Fibroblast of peridontal ligament (primary cell): Measurements from ENCODE around the gene BSPH1.
"Not testable (repeated sequence)": the region's sequence is repeated elsewhere in the genome, so short reads cannot be mapped to it uniquely, and the experiment has no call there.

Experiments
- DNase-seq: peaks from one replicate; pipeline ENCODE4 v3.0.0-alpha.2; 2010; ENCODE audit errors: extremely low read depth

Gene BSPH1, protein sequence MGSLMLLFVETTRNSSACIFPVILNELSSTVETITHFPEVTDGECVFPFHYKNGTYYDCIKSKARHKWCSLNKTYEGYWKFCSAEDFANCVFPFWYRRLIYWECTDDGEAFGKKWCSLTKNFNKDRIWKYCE

DNA sequence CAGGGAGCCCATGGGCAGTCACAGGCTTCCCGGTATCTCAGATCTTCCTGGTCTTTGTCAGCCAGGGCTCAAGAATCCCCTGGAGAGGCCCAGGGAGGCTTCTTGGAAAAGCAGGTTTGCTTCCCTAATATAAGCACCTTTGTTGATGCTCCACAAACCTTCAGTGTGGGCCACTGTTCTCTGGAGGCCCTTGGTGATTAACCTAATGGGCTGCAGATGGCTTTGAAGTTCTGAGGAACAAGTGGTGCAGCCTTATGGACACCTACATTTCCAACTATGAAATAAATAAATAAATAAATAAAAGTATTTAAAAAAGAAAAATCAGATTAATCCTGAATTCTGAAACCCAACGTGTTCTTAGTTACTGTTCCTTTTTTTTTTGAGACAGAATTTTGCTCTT lies at the start of gene BSPH1:
Gene BSPH1, minus strand, starts transcription at position 101 of the 400 bp plus-strand sequence. Its CDS starts 89 bp downstream, at position 12.
- DNase-seq = no peak

DNA sequence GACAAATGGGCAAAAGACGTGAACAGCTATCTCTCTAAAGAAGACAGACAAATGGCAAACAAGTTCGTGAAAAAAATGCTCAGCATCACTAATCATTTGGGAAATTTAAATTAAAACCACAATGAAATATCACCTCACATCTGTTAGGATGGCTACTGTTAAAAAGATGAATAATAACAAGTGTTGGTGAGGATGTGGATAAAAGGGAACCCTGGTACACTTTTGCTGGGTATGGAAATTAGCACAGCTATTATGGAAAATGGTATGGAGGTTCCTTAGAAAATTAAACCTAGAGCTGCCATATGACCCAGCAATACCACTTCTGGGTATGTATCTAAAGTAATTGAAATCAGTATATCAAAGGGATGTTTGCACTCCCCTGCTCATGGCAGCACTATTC lies 44.8 kb upstream of the BSPH1 start:
- no peak for DNase-seq

DNA sequence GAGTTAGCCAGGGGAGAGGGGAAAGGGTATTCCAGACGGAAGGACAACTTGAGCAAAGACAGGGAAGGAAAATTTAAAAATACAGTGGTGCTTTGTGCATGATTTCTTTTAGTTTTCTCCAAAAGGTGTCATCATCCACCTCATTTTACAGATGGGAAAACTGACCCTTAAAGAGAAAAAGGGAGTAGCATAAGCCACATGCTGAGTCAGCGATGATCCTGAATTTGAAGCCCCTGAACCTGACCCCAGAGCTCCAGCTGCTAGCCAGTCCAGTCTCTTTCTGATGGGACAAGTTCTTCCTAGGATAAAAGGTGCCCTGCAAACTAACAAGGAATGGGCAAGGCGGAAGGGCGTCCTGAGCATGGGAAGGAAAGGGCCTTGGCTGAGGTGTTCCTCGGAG lies 41.6 kb upstream of the BSPH1 start:
- DNase-seq = no peak

DNA sequence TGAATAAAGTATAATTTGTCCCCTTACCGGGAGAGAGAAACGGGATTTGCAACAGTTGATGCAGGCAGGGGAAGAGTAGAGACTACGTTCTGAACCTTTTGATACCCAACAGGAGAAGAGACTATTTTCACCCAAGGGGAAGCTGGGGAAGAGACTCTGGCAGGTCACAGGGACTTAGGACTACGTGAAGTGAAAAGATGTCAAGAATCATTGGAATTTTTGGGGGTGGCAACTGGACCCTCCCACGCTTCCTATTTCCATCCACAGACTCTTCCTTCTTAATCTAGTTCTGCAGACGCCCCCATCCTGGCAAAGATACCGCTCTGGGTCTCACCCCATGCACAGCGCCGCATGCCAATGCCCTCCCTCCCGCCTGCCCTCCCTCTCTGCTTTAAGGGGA lies 38.1 kb upstream of the BSPH1 start:
- DNase-seq = no peak

DNA sequence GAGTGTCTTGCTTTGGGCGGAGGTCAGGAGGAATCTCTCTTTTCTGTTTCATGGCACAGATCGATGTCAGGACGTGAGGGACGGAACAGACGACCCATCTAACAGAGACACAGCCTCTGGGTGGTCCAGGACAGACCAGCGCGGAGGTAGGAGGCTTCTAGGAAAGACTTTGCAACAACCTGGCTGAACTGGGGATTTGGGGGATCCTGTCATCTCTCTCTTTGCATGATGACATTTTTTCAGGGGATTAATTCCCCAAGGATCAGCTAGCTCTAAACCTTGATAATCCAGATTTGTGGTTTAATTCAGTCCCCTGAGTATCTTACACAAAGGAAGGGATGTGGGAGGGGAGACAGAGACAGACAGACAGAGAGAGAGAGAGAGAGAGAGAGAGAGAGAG lies 37.5 kb upstream of the BSPH1 start:
- DNase-seq = no peak

DNA sequence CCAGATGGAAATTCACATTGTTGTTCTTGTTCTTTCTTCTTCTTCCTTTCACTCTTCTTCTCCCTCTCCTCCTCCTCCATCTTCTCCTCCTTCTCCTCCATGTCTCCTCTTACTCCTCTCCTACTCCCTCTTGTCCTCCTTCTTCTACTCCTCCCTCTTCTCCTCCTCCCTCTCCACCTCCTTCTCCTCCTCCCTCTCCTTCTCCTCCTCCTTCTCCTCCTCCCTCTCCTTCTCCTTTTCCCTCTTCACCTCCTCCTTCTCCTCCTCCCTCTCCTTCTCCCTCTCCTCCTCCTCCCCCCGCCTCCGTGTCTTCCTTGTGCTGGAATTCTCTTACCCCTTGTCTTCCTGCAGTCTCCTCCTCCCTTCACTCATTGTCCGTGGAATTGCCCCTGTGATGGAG lies 33.5 kb upstream of the BSPH1 start:
- DNase-seq = no peak

DNA sequence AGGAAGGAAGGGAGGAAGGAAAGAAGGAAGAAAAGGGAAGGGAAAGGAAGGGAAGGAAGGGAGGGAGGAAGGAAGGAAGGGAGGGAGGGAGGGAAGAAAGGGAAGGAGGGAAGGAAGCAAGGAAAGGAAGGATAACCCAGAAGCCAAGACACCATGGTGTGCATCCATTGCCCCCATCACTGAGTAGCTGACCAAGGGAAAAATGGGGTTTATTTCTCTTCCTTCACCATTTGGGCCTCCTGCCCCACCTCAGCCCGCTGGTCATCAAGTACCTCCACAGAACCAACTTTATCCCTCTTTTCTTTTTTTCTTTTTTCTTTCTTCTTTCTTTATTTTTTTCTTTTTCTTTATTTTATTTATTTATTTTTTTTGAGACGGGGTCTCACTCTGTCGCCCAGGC lies 31.5 kb upstream of the BSPH1 start:
- no peak for DNase-seq

DNA sequence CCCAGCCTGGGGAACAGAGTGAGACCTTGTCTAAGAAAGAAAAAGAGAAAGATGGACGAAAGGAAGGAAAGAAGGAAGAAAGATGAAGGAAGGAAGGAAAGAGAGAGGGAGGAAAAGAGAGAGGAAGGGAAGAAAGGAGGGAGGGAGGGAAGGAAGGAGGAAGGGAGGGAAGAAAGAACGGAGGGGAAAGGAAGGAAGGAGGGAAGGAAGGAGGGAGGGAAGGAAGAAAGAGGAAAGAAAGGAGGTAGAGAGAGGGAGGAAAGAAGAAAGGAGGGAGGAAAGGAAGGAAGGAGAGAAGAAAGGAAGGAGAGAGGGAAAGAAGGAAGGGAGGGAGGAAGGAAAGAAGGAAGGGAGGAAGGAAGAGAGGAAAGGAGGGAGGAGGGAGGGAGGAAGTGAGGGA lies 31.0 kb upstream of the BSPH1 start:
- no peak for DNase-seq

DNA sequence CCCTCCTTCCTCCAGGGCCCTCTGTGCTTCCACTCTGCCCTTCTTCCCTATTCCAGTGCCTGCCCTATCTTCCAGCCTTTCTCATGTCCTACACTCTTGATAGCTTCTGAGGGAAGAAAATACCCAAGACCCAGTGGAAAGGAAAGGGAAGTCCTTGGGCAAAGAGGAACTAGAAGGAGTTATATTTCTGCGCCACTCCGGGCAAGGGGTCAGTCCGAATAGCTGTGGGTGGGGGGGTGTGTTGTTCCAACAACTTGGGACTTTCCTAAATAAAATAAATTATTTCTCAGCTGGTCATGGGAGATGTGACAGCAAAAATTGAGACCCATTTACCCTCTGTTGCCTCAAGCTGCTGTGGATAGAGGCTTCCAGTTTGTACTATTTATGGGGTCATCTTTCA lies 28.7 kb upstream of the BSPH1 start:
- DNase-seq = no peak

DNA sequence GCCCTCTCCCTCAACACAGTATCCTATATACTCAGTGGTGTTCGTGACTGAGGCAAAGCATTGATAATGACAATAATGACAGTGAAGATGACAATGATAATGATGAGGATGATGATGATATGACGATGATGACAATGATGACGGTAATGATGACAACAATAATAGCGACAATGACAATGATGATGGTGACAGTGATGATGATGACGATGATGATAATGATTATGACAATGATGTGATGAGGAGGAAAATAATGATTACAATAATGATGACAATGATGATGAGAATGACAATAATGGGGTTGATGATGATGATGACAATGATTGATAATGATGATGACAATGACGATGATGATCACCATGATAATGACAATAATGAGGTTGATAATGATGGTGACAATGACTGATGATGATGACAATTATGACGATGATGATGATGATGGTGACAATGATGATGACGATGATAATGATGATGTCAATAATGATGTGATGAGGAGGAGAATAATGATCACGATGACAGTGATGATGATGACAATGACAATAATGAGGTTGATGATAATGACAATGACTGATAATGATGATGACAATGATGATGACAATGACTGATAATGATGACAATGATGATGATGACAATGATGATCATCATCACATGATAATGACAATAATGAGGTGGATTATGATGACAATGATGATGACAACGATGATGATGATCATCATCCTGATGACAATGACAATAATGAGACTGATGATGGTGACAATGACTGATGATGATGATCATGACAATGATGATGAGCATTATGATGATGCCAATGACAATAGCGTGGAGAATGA lies 19.2 kb upstream of the BSPH1 start:
- DNase-seq = no peak

DNA sequence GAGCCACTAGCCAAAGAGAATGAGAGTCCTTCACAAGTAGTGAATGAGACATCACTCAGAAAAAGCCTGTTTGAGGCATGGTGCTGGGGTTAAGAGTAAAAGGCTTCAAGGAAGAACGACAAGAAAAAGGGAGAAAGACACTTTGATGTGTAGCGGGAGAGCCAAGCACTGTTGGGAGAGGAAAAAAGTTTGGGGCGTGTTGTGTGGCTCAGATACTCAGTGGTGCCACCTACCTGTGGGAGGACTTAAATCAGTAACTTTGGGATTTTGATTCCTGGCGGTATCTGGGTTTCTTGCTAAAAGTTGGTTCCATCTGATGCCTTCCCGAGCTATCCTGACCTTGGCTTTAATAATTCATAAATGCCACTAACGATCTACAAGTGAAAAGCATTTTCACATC lies 14.8 kb upstream of the BSPH1 start:
- DNase-seq = no peak

DNA sequence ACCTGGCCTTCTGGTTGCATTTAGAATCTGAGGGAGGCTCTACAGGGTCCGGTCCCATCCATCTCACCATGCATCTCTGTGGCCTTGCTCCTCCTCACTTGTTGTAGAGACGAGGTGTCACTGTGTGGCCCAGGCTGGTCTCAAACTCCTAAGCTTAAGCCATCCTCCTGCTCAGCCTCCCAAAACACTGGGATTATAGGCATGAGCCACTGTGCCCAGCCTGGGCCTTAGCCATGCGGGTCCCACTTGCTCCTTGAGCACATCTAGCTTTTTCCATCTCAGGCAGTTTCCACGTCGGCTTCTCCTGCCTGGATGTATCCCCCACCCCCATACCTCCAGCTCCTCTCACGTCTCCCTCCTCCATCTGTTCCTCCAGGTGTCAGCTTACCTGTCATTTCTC lies 12.3 kb upstream of the BSPH1 start:
- DNase-seq = no peak

DNA sequence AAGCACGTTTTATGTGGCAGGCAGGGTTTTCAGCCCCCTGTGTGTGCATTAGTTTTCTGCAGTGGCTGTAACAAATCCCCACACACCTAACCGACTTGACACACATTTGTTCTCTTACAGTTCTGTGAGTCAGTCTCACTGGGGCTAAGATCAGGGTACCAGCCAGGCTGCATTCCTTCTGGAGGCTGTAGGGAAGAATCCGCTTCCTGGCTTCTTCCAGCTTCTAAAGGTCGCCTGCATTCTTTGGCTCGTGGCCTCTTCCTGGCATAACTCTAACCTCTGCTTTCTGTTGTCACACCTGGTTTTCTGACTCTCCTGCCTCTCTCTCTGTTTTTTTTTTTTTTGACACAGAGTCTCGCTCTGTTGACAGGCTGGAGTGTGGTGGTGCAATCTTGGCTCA lies 8.9 kb upstream of the BSPH1 start:
- DNase-seq = no peak

DNA sequence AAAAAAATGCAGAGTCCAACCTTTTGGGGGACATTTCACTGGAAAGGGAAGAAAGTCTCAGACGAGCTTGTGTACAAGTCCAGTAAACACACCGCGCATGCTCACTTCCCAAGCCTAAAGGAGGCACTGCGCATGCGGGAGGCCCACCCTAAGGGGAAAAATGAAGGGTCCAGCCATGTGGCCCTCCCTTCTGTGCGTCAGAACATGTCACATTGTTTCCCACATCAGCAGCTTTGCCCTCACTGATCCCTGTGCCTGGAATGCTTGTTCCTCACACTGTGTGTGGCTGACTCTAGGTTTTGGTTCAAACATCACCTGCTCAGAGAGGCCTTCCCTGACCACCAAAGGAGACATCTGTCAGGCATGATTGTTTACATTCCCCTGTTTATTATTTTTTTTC lies 6.8 kb upstream of the BSPH1 start:
- DNase-seq = no peak

DNA sequence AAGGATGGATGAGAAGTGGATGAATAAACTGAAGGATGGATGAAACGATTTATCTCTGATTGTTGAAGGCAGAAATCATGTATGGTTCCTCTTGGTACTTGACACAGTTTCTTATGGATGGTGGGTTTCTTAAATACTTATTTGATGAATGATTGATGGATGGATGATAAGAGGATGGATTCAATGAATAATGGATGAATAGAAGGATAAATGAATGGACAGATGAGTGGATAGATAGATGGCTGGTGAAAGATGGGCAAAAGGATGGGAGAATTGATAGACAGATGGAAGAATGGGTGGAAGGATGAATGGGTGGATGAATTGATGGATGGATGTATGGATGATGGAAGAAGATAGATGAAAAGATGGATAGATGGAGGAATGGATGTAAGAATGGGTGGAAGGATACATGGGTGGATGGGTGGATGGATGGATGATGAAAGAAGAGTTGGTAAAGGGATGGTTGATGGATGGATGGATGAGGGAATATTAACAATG lies 4.3 kb upstream of the BSPH1 start:
- DNase-seq = no peak

DNA sequence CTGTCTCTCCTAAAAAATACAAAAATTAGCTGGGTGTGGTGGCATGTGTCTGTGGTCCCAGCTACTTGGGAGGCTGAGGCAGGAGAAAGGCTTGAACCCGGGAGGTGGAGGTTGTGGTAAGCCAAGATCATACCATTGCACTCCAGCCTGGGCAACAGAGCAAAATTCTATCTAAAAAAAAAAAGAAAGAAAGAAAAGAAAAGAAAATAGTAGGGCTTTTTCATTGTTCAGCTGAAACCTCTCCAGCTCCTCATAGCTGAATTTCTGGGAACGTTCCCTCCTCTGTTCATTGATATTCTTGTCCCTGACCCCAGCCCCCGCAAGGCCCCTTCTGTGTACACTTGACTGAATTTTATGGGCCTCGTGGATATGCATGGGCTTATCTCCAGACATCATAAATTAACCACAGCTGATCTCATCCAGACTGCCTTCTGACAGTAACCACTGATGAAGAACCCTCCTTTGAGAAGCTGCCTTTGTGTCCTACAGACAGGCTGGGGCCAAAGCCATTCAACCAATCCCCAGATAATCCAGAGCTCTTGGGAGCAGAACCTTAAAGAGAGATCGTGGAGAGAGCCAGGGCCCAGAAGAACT lies 2.3 kb upstream of the BSPH1 start, which contains the start of gene ELSPBP1:
Gene ELSPBP1, plus strand, starts transcription at position 424 of the 594 bp plus-strand sequence. CDS start 14,036 bp downstream, outside the sequence.
- no peak for DNase-seq

DNA sequence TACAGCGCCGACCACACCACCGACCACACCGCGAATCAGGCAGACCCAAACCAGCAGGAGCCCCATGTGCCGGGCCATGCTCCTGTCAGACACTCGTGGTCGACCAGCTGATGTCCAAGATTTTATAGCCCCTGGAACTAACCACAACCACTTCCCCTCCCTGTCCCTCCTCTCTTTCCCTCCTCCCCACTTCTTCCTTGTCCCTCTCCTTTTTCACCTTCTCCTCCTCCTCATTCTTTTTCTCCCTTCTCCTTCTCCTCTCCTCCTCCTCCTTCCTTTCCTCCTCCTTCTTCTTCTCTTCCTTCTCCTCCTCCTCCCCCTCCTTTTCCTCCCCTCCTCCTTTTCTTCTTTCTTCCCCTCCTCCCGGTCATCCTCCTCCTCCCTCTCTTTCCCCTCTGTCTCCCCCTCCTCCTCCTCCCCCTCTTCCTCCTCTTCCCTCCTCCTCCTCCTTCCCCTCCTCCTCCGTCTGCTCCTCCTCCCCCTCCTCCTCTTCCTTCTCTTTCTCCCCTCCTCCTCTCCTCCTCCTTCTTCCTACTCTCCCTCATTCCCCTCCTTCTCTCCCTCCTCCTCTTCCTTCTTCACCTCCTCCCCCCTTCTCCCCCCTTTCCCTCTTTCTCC lies 670 bp downstream of the BSPH1 start:
- no peak for DNase-seq

DNA sequence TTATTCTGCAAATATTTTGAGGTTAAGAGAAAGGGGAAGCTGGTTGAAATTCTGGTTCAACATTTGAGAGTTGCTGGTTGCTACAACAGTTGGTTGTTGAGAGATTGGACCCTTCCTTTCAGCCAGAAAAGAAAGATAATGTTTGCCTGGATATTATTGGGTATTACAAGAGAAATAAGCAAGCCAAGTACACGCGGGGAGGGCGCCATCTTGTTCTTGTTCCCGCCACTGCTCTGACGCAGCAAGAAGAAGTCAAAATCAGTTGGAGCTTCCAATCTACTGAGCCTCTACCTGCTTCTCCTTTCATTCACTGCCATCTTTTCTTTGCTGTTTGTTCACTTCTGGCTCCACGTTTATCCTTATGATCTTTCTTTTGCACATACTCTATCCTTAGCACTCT lies 18.4 kb downstream of the BSPH1 start:
- no peak for DNase-seq

DNA sequence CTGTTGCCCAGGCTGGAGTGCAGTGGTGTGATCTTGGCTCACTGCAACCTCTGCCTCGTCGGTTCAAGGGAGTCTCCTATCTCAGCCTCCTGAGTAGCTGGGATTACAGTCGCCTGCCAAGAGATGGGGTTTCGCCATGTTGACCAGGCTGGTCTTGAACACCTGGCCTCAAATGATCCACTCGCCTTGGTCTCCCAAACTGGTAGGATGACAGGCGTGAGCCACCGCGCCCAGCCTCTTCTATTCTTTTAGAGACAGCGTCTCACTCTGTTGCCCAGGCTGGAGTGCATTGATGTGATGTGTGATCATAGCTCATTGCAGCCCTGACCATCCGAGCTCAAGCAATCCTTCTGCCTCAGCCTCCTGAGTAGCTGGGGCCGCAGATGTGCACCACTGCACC lies 36.0 kb downstream of the BSPH1 start:
- not testable (repeated sequence) for DNase-seq

DNA sequence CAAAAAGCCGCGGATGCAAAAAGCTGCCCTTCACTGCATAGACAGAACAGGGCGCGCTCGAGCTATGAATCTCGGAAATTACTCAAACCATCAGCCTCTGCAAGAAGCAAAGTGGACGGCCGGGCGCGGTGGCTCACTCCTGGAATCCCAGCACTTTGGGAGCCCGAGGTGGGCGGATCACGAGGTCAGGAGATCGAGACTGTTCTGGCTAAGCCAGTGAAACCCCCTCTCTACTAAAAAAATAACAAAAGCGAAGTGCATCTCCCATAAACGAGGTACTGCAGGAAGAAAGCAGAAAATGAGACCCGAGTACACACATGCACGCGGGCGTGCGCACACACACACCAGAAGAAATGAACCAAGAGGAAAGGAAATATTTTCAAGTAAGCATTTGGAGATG lies 39.8 kb downstream of the BSPH1 start:
- DNase-seq = not testable (repeated sequence)

DNA sequence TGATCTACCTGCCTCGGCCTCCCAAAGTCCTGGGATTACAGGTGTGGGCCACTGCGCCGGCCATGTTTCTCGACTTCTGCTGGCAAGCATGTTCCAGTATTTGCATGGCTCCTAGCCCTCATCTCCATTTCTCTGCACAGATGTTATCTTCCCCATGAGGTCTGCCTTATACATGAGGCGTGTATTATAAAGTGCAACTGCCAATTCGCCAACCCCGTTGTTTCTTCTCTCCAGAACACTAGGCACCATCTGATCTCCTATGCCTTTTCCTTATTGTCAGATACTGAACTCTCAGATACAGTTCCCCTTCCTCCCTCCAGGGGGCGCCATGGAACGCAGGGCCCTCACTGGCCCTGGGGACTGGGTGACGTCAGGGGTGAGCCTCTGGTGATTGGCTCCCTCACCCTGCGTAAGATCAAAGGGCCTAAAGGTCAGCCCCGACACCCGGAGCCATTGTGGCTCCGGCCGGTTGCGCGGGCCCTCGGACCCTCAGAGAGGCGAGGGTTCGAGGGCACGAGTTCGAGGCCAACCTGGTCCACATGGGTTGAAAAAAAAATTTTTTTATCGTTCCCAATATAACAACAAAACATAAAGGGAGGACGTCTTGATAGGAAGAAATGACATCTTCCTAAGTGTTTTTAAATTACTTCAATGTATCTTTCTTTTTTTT lies 42.0 kb downstream of the BSPH1 start:
- DNase-seq = not testable (repeated sequence)

DNA sequence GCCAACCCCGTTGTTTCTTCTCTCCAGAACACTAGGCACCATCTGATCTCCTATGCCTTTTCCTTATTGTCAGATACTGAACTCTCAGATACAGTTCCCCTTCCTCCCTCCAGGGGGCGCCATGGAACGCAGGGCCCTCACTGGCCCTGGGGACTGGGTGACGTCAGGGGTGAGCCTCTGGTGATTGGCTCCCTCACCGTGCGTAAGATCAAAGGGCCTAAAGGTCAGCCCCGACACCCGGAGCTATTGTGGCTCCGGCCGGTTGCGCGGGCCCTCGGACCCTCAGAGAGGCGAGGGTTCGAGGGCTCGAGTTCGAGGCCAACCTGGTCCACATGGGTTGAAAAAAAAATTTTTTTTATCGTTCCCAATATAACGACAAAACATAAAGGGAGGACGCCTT lies 63.4 kb downstream of the BSPH1 start:
- not testable (repeated sequence) for DNase-seq
